Embryonic facial prominence (tissue), 1 donor: ENCODE measurements around the gene LOXL1.

Experiments used
- DNase-seq: peaks from one replicate; pipeline ENCODE4 v3.0.0-alpha.2; 2016; ENCODE audit errors: extremely low spot score

Gene LOXL1

GRCh38 chr15:73899197-73900094 is 26.8 kb upstream of the LOXL1 start:
- no peak for DNase-seq

DNA sequence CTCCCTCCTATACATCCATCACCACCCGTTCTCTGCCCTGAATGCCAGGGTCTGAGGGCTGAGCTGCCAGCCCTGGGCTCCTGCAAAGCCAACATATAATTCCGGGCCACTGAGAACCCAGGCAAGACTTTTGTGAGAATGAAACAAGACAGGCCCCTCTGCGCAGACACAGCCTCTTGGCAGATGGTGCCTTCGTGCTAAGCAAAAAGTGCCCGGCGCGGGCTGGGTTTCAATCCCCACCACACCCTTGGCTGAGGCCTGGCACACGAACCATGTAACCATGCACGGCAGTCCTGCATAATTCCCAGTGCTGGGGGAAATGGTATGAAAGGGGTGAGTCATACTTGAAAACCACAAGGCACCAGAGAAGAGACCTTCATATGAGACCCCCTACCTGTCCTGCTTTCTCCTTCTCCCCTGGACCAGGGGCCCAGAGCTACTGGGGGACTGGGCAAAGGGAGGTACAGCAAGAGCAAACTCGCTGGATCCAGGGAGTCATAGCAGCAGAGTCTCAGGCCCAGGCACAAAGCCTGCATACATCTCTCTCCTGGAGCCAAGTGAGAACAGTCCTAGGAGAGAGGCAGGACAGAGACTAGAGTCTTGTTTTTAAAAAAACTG is 26.1 kb upstream of the LOXL1 start:
- DNase-seq = no peak

DNA sequence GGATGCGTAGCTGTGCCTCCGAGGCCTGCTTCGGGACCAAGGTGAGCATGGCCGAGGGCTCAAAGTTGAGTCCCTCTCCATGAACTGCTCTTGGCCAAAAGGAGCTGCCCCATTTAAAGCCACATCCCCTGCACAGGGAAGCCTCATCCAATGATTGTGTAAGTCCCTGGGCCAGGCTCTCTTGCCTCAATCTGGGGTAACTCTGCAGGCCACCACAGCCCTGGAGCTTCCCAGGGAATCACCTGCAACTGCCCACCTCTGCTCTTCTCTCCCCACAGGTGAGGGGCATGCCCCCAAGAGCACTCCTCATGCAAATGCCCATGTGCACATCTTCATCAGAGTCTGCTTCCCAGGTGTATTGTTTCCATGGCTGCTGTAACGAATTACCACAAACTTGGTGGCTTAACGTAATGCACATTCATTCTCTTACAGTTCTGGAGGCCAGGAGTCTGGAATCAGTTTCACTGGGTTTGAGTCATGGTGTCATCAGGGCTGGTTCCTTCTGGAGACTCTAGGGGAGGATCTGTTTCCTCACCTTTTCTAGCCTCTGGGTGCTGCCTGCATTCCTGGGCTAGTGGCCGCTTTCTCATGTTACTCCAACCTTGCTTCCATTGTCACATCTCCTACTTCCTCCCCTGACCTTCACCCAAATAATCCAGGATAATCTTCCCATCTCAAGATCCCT is 25.0 kb upstream of the LOXL1 start:
- no peak for DNase-seq

DNA sequence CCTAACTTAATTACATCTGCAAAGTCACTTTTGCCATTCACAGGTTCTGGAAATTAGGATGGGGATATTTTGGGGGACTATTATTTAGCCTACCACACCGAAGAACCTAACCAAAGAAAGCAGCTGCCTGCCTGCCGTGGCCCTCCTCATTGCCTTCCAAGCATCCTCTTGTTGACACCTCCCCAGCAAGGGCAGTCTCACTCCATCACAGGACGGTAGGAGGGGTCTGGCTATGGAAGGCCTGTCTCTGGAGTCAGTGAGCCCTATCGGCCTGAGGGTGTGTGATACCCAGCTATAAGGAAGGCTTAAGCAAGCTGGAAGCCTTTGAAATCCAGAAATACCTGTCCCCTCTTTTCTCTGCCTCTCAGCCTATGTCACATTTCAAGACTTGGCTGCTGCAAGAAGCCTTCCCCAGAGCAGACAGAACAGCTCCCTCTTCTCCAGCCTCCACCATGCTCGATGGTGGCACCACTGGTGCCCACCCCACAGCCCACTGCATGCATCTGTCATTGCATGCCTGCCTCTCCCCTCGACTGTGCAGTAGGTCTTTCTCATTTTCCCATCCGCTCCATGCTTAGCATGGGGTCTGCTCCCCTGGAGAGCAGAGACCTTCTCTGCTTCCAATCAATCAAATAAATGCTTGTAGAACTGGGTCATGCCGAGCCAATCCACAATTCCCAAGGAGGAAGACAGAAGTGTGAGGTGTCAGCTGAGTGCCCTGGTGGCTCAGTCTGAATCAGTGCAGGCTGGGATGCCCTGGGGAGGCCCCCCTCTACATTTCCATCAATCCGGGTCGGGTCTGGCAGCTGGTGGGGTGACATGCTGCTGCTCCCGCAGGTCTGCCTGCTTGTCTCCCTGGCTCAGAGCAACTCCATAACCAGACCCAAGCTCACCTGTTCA is 23.9 kb upstream of the LOXL1 start:
- no peak for DNase-seq

DNA sequence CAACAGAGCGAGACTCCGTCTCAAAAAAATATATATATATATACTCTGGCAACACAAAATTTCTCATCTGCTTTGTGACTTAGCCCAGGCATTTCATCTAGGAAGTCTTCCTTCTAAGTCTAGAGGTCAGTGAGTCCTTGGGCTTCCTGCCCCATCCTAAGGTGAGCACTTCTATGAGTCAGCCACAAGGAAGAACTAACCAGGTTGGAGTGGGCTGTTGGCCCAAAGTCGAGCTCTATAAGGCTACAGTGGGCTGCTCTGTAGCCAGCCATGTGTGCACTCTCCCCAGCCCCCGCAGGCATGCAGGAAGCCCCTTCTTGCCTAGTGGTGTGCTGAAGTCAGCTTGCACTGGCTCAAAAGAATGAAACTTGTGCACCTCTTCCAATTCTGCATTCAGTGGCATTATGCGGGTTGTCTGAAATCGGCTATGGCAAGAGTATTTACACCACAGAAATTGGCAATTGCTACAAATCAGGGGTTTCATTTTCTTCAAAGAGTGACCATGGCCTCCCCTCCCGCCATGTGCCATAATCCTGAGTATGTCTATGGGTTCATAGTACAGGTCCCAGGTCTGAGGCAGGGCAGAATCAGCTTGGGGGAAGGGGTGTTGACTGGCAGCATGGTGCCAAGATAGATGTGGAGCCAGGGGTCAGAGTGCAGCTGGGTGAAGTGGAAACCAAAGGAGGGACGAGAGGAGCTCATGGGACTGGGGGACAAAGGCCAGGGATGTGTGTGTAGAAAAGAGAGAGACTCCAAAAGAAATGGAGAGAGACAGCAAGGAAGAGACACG is 22.0 kb upstream of the LOXL1 start:
- no peak for DNase-seq

DNA sequence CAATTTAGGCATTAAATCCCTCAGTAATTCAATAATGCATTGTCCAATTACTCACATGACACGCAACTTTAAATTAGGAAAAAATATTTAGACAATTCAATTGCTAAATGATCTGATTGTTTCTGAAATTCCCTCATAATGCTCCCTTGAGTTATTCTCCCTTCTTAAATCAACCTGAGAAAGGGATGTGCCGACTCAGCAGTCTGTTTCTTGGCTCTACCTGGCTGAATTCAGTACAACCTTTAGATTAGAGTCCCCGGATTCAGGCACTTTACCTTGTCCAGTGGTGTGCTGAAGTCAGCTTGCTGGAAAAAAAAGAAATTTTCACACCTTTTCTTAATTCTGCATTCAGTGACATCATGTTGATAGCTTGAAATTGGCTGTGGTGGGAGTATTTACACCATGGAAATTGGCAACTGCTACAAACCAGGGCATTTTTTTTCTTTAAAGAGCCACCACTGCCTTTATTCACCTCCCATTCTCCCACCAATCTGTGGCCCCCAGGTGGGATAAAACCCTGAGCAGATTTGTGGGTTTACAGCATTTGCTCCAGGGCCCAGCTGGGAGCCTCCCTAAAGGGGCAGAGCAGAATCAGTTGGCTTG is 20.9 kb upstream of the LOXL1 start:
- no peak for DNase-seq

DNA sequence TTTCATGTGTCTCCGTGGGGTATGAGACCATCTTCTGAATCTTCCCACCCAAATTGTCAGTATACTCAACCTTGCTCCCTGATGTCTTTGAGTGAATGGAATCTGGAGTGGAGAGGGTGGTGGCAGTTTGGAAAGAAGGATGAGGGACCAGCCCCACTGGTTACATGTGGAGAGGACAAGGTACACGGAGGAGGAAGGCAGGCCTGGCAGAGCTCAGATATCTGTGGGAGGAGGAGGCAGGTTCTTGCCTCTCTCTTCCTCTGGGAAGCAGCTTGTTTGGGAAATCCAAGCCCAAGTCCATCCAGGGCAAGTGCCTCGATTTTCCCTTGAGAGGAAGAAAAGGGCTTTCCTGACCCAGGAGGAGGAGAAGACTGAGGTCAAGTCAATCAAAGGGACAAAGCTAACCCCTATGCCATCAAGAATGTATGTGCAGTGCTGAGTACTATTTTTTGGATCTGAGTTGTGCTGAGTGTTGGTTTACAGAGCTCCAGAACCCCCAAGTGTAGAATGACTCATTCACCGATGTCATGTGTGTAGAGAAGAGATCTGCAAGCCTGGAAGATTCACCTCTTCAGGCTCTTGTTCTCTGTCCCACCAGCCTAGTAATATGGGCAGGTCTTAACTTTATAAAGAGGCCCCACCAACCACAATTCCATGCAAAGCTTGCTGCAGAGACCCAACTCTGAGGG is 19.8 kb upstream of the LOXL1 start:
- no peak for DNase-seq

DNA sequence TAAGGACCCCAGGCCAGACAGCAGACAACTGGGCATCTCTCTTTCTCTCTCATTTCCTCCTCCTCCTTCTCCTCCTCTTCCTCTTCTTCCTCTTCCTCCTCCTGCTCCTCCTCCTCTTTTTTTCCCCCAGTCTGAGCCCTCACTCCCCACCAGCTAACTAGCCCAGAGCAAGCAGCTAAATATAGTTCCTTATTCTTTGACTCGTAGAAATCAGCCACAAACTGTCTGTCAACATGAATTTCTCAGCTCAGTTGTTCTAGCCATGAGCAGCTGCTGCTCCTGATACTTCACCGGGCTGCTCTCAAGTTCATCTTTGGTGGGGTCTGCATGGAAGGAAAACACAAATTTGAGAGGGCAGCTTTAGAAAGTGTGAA is 19.2 kb upstream of the LOXL1 start:
- DNase-seq = no peak

GRCh38 chr15:73908030-73908821 is 18.0 kb upstream of the LOXL1 start:
- DNase-seq = no peak

- DNase-seq = no peak
These were observed 17.5 kb upstream of the LOXL1 start for GRCh38 chr15:73908822-73909122.

GRCh38 chr15:73909651-73910050 is 16.6 kb upstream of the LOXL1 start:
- no peak for DNase-seq

DNA sequence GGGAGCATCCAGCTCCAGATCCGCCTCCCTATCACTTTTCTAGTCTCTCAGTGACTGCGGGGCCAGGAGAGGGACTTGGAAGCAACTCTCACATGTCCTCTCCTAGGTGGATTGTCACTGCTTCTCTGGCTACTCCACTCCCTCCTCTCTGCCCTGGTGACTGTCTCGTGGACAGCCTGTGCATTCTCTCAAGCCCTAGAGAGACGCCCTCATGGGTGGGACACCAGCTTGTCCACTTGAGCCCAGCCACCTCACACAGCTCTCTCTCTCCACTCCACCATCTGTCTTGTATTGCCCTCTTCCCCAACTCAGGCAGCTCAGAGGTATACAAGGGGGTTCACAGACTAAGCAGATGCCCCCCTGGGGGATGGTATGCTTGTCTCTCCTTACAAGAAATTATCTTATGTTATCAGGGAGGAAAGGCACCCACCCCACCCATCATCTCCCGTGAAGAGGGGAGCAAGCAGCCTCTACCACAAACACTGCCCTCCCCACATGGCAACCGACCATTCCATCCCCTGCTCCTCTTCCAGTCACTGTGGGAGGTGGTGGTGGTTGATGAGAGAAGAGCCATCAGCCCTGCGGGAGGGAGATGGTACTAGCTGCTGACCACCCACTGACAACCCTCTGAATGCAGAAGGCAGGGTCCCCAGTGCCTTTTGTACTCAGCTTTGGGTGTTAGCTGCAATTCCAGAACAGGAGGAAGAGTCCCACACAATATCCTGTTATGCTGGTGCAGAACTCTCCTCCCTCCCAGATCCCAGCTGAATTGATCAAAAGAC is 15.5 kb upstream of the LOXL1 start:
- DNase-seq = no peak

GRCh38 chr15:73912030-73912596 is 14.1 kb upstream of the LOXL1 start:
- no peak for DNase-seq

DNA sequence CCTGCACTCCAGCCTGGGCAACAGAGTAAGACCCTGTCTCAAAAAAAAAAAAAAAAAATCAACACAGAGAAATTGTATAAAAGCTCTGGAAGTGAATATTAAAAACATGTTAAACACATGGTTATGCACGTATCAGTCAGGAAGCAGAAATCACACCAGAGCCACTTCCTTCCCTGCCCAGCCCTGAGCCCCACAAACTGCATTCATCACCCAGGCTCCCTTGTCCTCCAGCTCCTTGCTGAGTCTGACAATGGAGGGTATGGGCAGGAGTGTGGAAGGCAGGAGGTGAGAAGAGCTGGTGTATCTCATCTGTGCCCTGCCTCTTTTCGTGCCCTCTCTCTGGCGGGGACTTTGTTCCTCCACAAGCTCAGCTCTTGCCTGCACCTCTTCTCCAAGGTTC is 12.1 kb upstream of the LOXL1 start:
- no peak for DNase-seq

DNA sequence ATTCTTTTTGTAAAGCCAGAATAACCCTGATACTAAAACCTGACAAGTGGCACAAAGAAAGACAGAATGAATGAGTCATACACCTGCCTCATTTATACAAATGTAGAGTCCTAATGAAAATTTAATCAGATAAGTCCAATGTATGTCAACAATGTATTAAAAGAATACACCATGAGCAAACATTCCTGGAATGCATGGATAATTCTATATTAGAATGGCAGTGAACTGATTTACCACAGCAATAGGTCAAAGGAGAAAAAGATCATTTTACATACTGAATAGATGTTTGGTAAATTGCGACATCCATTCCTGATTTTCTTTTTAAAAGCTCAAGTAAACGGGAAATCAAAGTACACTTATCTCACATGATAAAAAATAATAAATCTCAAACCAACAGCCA is 11.2 kb upstream of the LOXL1 start:
- DNase-seq = no peak

DNA sequence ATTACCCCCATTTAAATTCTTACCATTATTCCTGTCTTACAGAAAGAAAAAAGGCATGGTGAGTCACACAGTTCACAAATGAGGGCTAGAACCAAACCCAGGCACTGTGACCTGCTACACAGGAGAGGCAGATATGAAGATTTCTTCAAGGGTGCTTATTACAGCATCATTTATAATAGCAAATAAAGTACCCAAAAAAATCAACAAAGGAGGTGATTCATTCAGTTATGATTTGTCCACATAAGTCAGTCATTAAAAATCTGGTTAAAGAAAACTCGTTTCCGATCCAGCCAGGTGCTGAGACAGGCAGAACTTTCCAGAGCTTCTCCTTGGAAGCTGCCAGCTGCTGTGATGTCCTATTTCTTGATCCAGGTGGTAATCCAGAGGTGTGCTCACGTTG is 7.5 kb upstream of the LOXL1 start:
- DNase-seq = no peak

- no peak for DNase-seq
These were observed 6.6 kb upstream of the LOXL1 start for GRCh38 chr15:73919706-73920105.

GRCh38 chr15:73921254-73921925 is 4.9 kb upstream of the LOXL1 start:
- DNase-seq = no peak
